Fibroblast of mammary gland (primary cell): ENCODE results near the gene PCNT.

Source experiments
- DNase-seq: peaks from one replicate; pipeline ENCODE4 v3.0.0-alpha.2; 2010; ENCODE audit warnings: low read depth
- H3K4me3 ChIP-seq: 2 replicates; pipeline ENCODE4 v1.5.1; 2011; ENCODE audit warnings: low read depth, mild to moderate bottlenecking, low read length, moderate library complexity; ENCODE audit not compliant: control insufficient read depth
- CTCF ChIP-seq: conservative IDR thresholded peaks from 2 replicates; pipeline ENCODE4 v1.5.1; 2011; ENCODE audit warnings: low read depth, low read length, inconsistent platforms; ENCODE audit not compliant: control insufficient read depth, insufficient read depth

The PCNT gene

DNA sequence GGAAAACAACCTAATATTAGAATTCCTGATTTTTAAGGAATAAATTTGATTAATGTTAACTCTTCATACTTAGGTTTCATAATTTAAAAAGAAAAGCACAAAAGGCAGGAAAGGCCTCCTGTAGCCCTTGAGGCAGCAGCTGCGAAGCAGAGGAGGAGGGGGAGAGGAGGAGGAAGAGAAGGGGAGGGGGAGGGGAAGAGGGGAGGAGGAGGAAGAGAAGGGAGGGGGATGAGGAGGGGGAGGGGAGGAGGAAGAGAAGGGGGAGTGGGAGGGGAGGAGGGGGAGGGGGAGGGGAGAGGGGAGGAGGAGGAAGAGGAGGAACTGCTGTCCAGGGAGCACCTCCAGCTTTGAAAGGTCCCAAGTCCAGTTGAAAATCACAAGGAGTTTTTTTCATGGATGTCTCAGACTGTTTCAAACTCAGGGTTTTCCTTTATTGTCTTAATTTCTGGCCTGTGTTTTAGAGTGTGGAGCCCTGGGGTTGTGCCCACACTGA lies 99.6 kb downstream of the PCNT start:
- DNase-seq = no peak

GRCh38 chr21:46424039-46424591 lies 100.2 kb downstream of the PCNT start:
- no peak overlapping the region for H3K4me3 ChIP-seq
- no peak for DNase-seq
- no peak for TF ChIP-seq CTCF

More for the DNA sequence above, 99.6 kb downstream of the PCNT start:
- no peak for TF ChIP-seq CTCF
- H3K4me3 ChIP-seq = no peak overlapping the region

DNA sequence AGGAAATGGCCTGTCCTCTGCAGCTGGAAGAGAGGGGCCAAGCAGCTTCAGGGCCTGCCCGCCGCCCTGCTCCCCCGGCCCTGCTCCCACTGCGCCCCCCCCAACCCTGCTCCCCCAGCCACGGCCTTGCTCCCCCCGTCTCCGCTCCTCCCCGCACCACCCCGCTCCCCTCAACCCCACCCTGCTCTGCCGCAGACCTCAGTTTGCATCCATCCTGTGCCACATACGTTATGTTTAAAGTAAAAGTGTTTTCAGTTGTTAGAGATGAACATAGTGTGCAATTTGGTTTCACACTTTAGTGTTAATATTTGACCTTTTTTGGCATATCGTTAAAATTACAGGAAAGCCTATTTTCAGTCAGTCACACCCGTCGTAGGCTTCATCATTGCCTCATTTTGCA lies 100.7 kb downstream of the PCNT start:
- TF ChIP-seq CTCF = no peak
- no peak for DNase-seq
- H3K4me3 ChIP-seq = no peak overlapping the region

DNA sequence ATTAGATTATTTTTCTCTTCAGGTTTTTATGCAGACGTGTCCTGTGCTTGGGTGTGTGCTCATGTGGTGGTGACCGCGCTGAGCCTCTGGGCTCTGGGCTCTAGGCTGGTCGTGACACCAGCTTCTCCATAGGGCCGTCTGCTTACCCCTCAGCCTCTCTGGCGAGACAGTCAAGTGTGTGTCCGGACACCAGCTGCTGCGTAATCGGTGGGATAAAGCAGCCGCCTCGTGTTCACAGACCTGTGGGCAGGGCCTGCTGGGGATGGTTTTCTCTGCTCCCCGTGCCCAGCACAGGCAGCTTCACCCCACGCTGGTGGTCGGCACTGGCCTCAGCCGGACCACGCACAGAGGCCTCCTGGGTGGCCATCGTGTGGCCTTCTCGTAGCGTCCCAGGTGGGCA lies 101.1 kb downstream of the PCNT start:
- no peak overlapping the region for H3K4me3 ChIP-seq
- TF ChIP-seq CTCF = no peak
- DNase-seq = no peak

- H3K4me3 ChIP-seq = no peak overlapping the region
- no peak for TF ChIP-seq CTCF
- no peak for DNase-seq
These were observed 101.6 kb downstream of the PCNT start for GRCh38 chr21:46425571-46425970.

DNA sequence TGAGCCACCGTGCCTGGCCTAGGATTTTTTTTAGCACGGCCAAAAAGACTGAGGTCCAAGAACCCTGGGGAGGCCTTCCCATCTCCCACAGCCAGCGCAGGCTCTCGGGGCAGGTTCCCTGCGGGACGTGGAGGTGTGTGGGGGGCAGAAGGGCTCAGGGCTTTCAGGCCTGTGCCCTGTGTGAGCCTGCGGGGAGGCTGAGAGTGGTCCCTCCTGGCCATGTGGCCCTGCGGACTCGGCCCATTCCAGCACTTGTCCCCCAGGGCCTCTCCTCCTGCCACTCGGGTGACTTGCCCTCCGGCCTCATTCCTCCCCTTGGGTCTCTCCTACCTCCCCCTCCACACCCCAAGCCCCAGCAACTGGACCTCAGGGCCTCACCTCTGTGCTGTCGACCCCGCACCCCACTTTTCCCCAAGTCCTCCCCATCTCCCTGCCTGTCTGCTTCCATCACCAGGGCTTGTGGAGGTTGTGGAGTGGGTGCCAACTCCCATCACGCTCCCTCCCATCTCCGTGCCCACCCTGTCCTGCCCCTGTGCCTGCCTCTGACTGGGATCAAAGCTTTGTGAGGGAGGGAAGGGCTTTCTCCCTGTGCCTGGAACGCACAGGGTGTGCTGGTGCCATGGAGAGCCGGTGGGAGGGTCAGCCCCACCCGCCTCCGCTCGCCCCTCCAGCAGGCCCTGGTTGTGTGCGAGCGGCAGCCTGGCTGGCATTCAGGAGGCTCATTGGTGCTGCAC lies 102.5 kb downstream of the PCNT start:
- H3K4me3 ChIP-seq = no peak overlapping the region
- DNase-seq = no peak
- TF ChIP-seq CTCF = no peak
